GM12874 (cell line): ENCODE data around the gene HDAC9.

Experiments
- TF ChIP-seq, protein P1 (sequence below): IDR thresholded peaks from 2 replicates; pipeline ENCODE4 v1.5.1; 2011; ENCODE audit warnings: low read depth, mild to moderate bottlenecking, control low read depth, low read length, moderate library complexity; ENCODE audit not compliant: insufficient read depth

The HDAC9 gene

DNA sequence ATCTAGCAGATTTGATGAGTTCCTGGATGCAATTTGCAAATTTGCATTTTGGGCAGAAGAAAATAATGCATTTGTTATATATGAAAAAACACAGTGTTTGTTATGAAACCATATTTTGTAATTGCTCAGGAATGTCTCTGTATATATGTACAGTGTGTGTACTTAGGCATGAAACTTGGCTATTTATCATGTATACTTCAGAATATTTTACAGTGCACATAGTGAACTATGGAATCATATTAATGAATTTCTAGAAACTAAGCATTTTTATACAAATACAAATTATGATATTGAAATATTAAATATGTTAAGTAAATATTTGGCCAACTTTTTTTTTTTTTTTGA is 514.4 kb downstream of the HDAC9 start:
- TF ChIP-seq, protein P1, sequence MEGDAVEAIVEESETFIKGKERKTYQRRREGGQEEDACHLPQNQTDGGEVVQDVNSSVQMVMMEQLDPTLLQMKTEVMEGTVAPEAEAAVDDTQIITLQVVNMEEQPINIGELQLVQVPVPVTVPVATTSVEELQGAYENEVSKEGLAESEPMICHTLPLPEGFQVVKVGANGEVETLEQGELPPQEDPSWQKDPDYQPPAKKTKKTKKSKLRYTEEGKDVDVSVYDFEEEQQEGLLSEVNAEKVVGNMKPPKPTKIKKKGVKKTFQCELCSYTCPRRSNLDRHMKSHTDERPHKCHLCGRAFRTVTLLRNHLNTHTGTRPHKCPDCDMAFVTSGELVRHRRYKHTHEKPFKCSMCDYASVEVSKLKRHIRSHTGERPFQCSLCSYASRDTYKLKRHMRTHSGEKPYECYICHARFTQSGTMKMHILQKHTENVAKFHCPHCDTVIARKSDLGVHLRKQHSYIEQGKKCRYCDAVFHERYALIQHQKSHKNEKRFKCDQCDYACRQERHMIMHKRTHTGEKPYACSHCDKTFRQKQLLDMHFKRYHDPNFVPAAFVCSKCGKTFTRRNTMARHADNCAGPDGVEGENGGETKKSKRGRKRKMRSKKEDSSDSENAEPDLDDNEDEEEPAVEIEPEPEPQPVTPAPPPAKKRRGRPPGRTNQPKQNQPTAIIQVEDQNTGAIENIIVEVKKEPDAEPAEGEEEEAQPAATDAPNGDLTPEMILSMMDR = no peak

DNA sequence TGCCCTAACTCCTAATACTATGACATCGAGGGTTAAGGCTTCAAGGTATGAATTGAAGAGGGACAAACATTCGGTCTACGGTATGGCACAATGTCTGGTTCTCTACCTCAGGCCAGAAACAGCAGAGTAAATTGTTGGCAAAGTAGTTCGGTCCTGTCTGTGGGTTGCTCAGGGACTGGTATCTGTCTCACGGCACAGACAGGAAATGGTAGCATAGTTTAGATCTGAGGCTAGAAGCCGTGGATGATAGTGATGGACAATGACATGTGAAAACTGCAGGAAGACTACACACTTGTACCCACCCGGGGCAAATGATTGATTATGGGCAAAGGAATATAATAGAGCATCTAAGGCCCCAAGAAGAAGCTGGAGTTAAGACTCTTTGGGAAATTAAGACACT is 515.7 kb downstream of the HDAC9 start:
- TF ChIP-seq, protein P1 = no peak

DNA sequence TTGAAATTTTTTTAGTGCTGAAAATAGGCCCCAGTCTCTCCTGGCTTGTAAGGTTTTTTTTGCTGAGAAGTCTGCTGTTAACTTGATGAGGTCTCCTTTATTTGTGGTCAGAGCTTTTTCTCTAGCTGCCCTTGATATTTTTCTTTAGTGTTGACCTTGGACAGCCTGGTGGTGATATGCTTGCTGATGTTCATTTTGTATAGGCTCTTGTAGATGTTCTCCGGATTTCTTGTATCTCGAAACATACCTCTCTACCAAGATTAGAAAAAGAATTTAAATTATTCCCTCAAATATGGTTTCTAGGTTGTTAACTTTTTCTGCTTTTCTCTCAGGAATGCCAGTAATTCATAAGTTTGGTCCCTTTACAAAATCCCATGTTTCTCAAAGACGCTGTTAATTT is 519.5 kb downstream of the HDAC9 start:
- TF ChIP-seq, protein P1 = no peak

DNA sequence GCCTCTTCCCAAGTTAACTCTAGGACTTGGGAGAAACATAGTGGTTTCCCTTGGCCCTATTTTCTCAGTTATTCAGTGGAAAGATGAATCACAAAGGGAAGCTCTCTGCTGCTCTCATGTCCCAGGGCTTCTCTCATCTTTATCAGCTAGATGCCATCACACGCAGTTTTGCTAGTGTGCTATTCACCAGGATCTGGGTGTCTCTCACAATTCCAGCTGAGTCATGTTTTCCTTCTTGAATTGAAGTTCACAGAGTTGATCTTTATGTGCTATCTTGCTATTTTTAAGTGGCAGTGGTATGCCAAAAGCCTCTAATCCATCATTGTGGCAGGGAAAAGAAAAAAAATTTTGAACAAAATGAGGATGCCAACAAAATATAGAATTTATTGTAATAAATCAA is 520.6 kb downstream of the HDAC9 start:
- TF ChIP-seq, protein P1 = no peak

DNA sequence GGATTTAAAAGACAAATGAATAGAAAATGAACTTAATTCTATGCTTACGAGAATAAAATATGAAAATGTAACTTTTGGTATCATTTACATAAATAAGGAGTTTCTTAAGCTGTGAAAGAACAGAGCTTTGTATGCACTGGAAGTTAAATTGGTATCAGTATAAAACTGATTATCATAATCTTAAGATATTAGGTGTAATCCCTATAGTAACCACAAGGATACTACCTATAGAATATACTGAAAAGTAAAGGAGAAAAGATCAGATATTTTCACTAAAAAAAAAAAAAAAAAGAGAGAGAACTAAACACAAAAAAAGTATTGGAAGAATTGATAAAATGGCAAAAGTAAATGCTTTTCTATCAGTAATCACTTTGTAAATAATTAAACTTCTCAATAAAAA is 521.8 kb downstream of the HDAC9 start:
- TF ChIP-seq, protein P1 = no peak

DNA sequence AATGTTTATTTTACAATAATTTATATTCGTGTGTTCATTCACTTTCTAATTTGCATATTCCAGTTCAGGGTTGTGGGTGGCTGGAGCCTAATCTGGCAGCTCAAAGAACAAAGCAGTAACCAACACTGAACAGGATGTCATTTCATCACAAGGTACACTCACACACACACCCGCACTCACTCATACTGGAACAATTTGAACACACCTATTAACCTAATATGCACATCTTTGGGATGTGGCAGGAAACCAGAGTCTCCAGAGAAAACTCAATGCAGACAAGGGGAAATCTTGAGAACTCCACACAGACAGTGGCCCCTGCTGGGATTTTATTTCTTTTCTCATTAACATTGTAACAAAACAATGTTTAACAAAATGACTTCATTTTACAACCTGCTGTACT is 524.5 kb downstream of the HDAC9 start:
- TF ChIP-seq, protein P1 = no peak

DNA sequence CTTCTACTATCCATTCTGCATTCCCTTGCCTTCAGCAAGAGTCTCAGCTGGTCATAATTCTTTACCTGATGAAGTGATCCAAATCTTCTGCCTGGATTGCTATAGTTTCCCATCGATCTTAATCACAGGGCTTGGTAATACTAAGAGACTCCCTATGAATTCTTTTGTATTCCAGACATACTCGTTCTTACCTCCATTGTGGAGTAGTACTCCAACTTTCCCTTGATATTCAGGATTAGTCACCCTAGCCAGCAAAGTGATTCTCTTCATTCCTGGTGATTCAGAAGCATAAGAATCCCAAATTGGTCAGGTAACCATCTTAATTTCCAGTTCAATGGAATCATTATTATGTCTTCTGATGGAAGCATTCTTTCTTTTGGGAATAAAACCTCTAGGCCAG is 525.2 kb downstream of the HDAC9 start:
- TF ChIP-seq, protein P1 = no peak

DNA sequence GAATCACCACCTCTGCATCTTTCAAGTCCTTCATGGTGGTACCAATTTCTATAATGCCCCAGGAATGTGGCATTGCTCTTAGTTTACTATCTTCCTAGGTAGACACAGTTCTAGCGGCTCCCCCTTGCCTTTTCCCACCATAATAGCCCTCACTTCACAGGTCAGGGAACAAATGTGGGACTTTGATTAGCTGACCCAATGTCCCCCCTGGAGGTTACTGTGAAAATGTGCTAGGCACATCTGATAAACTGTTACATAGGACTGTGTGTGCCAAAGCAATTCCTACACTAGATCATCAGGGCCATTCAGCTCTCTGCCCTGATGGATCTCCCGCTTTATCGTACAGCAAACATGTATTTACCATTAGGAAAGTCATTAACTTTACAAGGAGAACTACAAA is 527.9 kb downstream of the HDAC9 start:
- TF ChIP-seq, protein P1 = no peak
